NCI-H2029 treated with DMSO at 0.1 percent for 48 hours (cell line): ENCODE measurements around the gene EPHA1.
"Not testable (repeated sequence)": the region's sequence is repeated elsewhere in the genome, so short reads cannot be mapped to it uniquely, and the experiment has no call there.

Source experiments
- DNase-seq: peaks from one replicate; lab custom pipeline; 2025; lab: John Stamatoyannopoulos, UW

EPHA1 gene

DNA sequence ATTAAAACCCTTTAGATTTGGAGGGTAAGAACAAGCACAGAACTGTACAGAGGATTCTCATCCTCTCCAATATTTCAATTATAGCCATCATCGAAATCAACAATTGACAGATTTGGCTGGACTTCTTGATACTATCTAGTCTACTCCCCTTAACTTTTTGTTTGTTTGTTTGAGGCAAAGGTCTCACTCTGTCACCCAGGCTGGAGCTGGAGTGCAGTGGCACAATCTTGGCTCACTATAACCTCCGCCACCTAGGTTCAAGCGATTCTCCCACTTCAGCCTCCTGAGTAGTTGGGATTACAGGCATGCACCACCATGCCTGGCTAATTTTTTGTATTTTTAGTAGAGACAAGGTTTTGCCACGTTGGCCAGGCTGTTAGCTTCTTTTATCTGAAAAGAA lies 6.4 kb downstream of the EPHA1 start:
- DNase-seq, result not testable (repeated sequence)

DNA sequence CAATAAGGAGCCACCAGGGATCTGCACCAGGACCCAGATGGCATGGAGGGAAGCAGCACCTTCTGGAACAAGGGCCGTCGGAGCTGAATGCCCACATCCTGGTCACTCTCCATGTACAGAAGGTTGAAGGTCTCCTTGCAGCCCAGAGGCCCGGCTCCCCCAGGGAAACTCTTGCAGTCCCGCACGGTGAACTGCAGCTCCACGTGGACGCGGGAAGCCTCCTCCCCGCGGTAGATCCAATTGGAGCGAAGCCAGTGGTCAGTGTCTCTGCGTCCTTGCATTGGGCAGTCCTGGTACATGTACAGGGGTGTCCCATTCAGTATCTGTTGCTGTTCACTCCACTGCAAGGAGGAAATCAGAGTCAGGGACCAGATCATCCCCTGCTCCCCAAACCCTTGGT lies 7.4 kb downstream of the EPHA1 start:
- DNase-seq, result no peak

DNA sequence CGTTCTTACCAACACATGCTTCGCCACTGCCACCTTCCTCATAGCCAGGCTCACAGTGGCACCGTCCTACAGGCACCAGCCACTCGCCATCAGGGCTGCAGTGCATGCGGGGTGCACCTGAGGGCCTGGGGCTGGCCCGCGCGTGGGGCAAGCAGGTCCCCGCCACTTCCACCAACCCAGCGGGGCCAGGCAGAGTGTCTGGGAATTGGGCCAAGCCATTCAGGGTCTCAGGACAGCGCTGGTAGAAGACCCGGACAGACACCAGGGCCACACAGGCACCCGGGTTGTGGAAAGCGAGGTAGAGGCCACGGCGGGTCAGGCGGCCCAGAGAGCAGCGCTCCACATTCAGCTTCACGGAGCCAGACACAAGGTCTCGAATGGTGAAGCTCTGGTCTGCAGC lies 9.0 kb downstream of the EPHA1 start:
- no peak for DNase-seq

- DNase-seq, result no peak
Measured at GRCh38 chr7:143399151-143399550, 9.5 kb downstream of the EPHA1 start.

DNA sequence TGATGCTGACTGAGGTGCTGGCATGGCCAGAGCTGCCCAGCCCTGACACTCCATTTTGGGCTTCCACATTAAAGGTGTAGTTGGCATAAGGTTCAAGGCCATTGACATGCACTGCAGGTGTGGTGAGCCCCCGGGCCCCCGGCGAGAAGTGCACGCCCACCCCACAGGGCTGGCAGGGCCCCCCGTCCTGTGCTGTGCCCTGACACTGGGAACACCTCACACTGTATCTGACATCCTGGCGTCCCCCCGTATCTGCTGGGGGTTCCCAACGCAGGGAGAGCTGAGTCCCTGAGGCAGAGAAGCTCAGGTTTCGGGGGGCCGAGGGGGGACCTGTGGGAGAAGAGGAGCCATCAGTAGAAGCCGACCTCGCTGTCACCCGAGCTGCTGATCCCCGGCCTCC lies 10.0 kb downstream of the EPHA1 start:
- DNase-seq, result no peak

- no peak for DNase-seq
Measured at GRCh38 chr7:143397710-143398530, 10.7 kb downstream of the EPHA1 start.

GRCh38 chr7:143396625-143397556 lies 11.8 kb downstream of the EPHA1 start:
- DNase-seq, result no peak

DNA sequence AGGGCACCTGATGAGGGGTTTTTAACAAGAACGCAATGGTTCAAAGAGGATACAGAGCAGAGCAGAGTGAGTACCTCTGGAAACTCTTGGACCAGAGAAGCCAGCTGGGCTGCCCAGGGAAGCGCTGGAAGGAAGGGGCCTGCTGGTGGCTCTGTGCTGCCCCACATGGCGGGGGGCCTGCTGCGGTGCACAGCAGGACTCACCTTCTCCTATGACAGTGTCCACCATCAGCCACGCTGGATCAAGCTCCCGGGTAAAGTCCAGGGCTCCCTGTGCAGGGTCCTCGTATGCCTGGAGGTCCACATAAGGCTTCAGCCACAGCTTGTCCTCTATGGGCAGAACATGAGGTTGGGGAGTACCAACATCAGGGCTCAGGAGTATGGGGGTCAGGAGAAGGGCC lies 12.5 kb downstream of the EPHA1 start:
- no peak for DNase-seq

DNA sequence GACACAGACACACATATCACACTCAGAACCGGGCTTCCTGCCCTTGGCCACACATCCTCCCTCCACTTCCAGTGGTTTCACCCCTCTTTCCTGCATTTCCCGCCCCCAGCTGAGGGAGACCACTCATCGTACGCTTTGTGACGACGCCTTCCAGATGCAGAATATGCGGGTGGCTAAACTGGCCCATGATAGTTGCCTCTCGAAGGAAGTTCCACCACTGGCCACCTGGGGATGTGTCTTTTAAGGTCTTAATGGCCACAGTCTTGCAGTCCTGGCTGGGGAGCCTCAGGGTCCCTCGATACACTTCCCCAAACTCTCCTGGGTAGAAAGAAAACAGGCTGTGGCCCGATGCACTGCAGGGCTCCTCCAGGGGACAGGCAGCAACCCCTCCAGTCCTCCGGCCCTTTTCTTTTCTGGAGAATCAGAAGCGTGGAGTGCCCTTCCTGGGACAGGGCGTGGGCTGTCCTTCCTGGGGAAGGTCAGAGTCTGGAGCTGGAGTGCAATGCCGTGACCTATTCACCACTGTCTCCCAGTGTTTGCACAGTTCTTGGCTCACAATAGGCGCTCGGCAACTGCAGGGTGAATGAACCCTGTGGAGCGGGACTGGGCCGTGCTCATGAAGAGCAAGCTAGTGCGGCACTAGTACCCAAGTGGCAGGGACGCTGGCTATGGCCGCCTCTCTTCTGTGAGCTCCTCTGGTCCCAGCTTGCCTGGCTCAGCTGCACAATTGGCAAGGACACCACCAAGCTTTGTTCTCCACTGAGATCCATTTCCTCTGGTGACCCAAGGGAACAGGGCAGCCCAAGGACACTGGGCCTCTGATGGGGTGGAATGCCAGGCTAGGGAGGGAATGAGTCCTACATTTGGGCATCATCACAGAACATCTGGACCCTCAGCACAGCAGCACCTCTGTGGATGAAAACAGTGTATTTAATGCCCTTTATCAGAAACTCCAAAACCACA lies 13.2 kb downstream of the EPHA1 start:
- no peak for DNase-seq

DNA sequence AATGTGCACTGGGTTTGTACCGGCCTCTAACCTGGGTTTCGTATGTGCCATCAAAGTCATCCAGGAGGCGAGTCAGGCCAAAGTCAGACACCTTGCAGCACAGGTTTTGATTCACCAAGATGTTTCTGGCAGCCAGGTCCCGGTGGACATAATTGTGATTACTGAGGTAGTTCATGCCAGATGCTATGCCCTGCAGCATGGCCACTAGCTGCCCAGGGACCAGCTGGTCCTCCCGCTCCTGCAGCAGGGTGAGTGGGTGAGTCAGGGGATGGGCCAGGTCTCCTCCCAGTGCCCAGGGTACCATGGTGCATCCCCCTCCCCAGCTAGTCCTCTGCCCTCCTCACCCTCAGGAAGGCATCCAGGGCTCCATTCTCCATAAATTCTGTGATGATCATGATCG lies 13.9 kb downstream of the EPHA1 start:
- no peak for DNase-seq

DNA sequence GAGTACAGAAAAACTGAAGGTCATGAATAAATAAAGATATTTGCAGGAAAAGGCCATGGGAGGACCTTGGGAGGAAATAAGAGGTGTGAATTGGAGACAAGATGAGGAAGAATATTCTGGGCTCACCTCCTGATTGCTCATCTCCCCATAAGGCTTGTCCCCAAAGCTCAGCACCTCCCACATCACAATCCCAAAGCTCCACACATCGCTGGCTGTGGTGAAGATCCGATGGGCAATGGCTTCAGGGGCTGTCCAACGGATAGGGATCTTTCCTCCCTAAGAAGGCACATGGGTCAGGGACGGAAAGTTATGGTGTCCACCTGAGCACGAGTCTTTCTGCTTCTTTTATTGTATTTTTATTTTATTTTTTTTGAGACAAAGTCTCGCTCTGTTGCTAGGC lies 14.6 kb downstream of the EPHA1 start:
- DNase-seq, result no peak

GRCh38 chr7:143393267-143394041 lies 15.2 kb downstream of the EPHA1 start:
- no peak for DNase-seq

DNA sequence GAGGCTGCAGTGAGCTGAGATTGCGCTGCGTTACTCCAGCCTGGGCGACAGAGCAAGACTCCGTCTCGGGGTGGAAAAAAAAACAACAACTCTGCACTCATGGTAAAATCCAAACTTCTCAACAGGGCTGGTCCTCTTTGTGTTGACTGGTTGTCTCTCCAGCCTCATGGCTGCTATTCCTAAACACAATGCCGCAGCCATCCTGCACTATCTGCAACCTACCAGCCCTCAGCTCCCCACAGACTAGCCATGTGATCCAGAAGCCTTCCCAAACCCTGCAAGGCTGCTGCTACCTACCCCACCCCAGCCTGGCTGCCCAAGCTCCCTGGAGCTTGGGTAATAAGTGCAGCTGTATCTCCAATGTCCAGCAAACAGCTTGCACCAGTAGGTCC lies 15.8 kb downstream of the EPHA1 start:
- DNase-seq, result no peak

GRCh38 chr7:143392427-143392826 lies 16.2 kb downstream of the EPHA1 start:
- not testable (repeated sequence) for DNase-seq

DNA sequence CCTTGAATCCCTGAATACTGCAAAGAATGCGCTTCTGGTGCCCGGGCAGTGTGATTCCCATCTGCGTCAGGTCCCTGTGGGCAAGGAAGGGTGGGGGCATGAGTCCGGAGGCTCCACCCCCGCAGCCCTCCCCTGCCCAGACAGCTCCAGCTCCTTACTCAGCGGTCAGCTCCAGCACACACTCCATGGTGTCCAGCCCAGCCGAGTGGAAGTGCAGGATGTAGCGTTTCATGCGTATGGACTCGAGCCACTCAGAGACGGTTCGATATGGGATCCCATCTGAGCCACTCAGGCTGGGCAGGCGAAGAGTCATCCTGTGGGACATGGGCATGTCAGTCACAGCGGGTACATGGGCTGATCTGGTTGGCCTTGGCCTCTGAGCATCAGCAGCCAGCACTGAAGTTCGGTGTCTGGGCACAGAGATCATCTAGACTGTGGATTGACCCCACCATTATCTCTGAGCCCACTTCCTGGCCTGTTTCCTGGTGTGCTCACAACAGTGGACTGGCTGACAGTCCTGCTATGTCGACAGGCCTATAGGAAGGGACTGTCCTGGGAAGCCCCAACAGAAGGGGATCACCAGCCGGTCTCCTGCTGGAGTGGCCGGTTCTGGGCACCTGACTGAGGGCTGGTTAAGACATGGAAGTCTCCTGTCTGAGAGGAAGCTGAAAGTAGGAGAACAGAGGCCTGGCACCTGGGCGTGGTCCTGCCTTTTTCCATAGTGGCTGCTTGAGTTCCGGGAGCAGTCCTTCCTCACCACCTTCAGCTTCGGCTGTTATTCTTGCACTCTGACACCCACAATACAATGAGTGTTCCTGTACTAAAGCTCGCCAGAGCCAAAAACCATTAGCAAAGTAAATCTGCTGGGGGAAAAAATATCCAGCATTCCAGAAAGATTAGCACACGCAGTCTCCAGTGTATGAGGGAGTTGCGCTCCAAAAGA lies 16.9 kb downstream of the EPHA1 start:
- no peak for DNase-seq

GRCh38 chr7:143390773-143391317 lies 17.8 kb downstream of the EPHA1 start:
- no peak for DNase-seq

DNA sequence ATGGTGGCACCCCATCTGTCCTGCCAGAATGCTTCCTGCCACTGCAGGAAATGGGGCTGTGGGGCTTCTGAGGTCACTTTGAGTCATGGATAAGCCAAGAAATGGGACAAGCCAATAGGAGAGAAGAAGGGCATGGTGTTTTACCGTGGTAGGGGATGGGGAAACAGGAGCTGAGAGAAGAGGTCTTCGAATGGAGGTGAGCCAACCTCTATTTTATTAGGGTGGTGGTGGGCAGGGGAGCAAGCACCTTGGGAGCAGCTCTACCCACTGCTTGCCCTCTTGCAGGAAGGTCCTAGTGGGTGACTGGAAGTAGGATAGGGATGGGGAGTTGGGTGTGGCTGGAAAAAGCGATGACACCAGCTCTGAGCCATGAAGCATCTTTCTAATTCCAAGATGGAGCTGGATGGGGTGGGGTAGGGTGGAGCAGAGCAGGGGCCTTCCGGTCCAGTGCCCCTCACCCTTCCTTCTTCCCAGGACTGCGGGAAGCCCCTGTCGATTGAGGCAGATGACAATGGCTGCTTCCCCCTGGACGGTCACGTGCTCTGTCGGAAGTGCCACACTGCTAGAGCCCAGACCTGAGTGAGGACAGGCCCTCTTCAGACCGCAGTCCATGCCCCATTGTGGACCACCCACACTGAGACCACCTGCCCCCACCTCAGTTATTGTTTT lies 18.4 kb downstream of the EPHA1 start:
- no peak for DNase-seq

DNA sequence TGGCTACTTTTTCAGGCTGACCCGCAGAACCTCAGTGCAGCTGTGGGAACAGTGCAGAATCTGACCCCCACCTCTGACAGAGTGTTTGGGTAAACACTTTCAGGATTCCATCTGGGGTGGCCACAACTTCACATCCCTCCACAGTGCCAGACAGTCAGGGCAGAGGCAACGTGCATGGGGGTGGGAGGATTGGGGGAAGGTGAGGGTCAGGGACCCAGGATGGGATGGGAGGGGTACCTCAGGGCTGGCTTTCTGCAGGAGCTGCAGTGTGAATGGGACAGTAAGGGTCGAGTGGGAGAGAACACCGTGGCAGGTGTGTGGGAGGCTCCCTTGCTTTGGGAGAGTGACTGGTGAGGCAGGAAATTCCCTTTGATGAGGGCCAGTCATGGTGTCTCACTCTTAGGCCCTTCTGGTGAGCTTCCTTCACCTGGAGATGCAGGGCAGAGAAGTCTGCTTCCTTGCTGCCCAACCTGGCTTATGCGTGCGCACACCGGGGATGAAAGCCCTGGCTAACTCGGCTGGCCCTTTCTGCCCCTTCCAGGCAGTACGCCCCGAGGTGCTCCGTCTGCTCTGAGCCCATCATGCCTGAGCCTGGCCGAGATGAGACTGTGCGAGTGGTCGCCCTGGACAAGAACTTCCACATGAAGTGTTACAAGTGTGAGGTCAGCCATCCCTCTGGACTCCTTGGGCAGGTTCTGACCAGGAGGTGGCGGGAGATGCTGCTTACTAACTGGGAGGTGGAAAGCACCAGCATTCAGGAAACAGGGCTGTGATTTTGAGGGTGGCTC lies 19.1 kb downstream of the EPHA1 start:
- no peak for DNase-seq
